ENCODE measurements around the gene RAB1B. TPM values are rescaled to one million over a fixed set of nuclear protein-coding genes. Genes with fewer than 3 reads are reported as not detected.
A peak's percentile ranks its signal among the peaks of the same experiment; 100 is the strongest.

Gene RAB1B
- total and polyA plus RNA-seq, 2 donors (not counting 1 experiment from before 2014, with no cell fraction given): 77.1 to 77.8 TPM

- H3K4me2 ChIP-seq (replicated peaks; ENCODE audit: low read depth, low read length, poor library complexity, severe bottlenecking): peak overlapping the region; percentile 95
- H4K20me1 ChIP-seq (ENCODE audit: control insufficient read depth, insufficient read depth, low read length, poor library complexity, severe bottlenecking): peaks cover 31% of the 10 kb centered on the region
- intact Hi-C loops (cut with micrococcal nuclease): no loop called here
- DNase-seq (peak; percentile 62), ATAC-seq (ENCODE audit: low read depth) (no peak)
- H3K27me3 ChIP-seq (replicated peaks in 1 of 4; ENCODE audit: control extremely low read depth in 1 of 4, control insufficient read depth in 3 of 4, insufficient read depth in 4 of 4, low read length in 3 of 4): peaks cover 0 to 16% (median 3%) of the 10 kb centered on the region in 4 experiments
- H2AFZ ChIP-seq (ENCODE audit: insufficient read depth, low read depth, low read length, poor library complexity, severe bottlenecking): no peak overlapping the region
- H3K27ac Mint-ChIP-seq: no peak overlapping the region
- WGBS (ENCODE audit: insufficient coverage): 0% methylated on average over 27 of the region's 45 CpGs
- H3K4me1 ChIP-seq (ENCODE audit: control insufficient read depth in 2 of 2, insufficient read depth in 2 of 2, low read length in 2 of 2): peaks cover 27 to 33% of the 10 kb centered on the region in 2 donors
- peaks cover 7% of the 10 kb centered on the region for H3K79me2 ChIP-seq (ENCODE audit: control insufficient read depth, insufficient read depth, low read length)
- H3K4me3 Mint-ChIP-seq: peak overlapping the region; percentile 68
- no peak for TF ChIP-seq EZH2 (IDR thresholded peaks at IDR 0.05; ENCODE audit: borderline replicate concordance, insufficient read depth, low read depth, low read length, poor library complexity, severe bottlenecking)
- TF ChIP-seq, protein P1, sequence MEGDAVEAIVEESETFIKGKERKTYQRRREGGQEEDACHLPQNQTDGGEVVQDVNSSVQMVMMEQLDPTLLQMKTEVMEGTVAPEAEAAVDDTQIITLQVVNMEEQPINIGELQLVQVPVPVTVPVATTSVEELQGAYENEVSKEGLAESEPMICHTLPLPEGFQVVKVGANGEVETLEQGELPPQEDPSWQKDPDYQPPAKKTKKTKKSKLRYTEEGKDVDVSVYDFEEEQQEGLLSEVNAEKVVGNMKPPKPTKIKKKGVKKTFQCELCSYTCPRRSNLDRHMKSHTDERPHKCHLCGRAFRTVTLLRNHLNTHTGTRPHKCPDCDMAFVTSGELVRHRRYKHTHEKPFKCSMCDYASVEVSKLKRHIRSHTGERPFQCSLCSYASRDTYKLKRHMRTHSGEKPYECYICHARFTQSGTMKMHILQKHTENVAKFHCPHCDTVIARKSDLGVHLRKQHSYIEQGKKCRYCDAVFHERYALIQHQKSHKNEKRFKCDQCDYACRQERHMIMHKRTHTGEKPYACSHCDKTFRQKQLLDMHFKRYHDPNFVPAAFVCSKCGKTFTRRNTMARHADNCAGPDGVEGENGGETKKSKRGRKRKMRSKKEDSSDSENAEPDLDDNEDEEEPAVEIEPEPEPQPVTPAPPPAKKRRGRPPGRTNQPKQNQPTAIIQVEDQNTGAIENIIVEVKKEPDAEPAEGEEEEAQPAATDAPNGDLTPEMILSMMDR (IDR thresholded peaks at IDR 0.05): no peak
- no peak overlapping the region for H3K9ac ChIP-seq (ENCODE audit: low read length)
- peaks cover 3% of the 10 kb centered on the region for H3K27me3 Mint-ChIP-seq
- no peaks in the 10 kb centered on the region for H3K9me3 ChIP-seq (ENCODE audit: control extremely low read depth in 1 of 3, control insufficient read depth in 2 of 3, insufficient read depth in 1 of 3, low read length in 2 of 3)
- POLR2A ChIA-PET: no interaction called here
- H3K4me1 Mint-ChIP-seq: peaks cover 37% of the 10 kb centered on the region
- H3K4me3 ChIP-seq (ENCODE audit: control extremely low read depth in 1 of 5, extremely low read depth in 1 of 5, insufficient read depth in 1 of 5, low read depth in 2 of 5, low read length in 4 of 5): no peak overlapping the region
- H3K36me3 ChIP-seq (replicated peaks in 1 of 2; ENCODE audit: control extremely low read depth in 1 of 2, control insufficient read depth in 1 of 2, extremely low read depth in 1 of 2, insufficient read depth in 2 of 2, low read length in 1 of 2): peaks cover 0 to 29% of the 10 kb centered on the region in 2 experiments
- CTCF ChIA-PET: interaction anchor here (4.1 kb wide), 1 partner anchor 6 kb away, joined by 33 read pairs; no protein-coding TSS in a partner anchor
- H3K27ac ChIP-seq (ENCODE audit: low read length in 2 of 2): no peak overlapping the region
- no peaks in the 10 kb centered on the region for H3K9me3 Mint-ChIP-seq (ENCODE audit: insufficient read depth)
Measured at GRCh38 chr11:66278363-66279091, 10.1 kb downstream of the RAB1B start.

- Histone ChIP-seq H3K4me3 (ENCODE audit: control extremely low read depth in 1 of 5, extremely low read depth in 1 of 5, insufficient read depth in 1 of 5, low read depth in 2 of 5, low read length in 4 of 5) (no peak overlapping the region), H3K27ac (ENCODE audit: low read length in 2 of 2) (no peak overlapping the region), H3K4me1 (ENCODE audit: control insufficient read depth in 2 of 2, insufficient read depth in 2 of 2, low read length in 2 of 2) (peaks cover 27 to 33% of the 10 kb centered on the region in 2 donors), H3K27me3 (replicated peaks in 1 of 4; ENCODE audit: control extremely low read depth in 1 of 4, control insufficient read depth in 3 of 4, insufficient read depth in 4 of 4, low read length in 3 of 4) (peaks cover 0 to 16% (median 3%) of the 10 kb centered on the region in 4 experiments), H3K9me3 (ENCODE audit: control extremely low read depth in 1 of 3, control insufficient read depth in 2 of 3, insufficient read depth in 1 of 3, low read length in 2 of 3) (no peaks in the 10 kb centered on the region), H2AFZ (ENCODE audit: insufficient read depth, low read depth, low read length, poor library complexity, severe bottlenecking) (no peak overlapping the region), H3K9ac (ENCODE audit: low read length) (no peak overlapping the region), H3K79me2 (ENCODE audit: control insufficient read depth, insufficient read depth, low read length) (peaks cover 7% of the 10 kb centered on the region), H3K4me2 (replicated peaks; ENCODE audit: low read depth, low read length, poor library complexity, severe bottlenecking) (peak overlapping the region; percentile 95), H4K20me1 (ENCODE audit: control insufficient read depth, insufficient read depth, low read length, poor library complexity, severe bottlenecking) (peaks cover 24% of the 10 kb centered on the region), H3K36me3 (replicated peaks in 1 of 2; ENCODE audit: control extremely low read depth in 1 of 2, control insufficient read depth in 1 of 2, extremely low read depth in 1 of 2, insufficient read depth in 2 of 2, low read length in 1 of 2) (peaks cover 0 to 23% of the 10 kb centered on the region in 2 experiments)
- H3K4me3 Mint-ChIP-seq: peak overlapping the region; percentile 68
- H3K27me3 Mint-ChIP-seq: peaks cover 3% of the 10 kb centered on the region
- WGBS (ENCODE audit: insufficient coverage): 87% methylated on average over 15 of the region's 15 CpGs
- ChIA-PET CTCF (interaction anchor here (4.1 kb wide), 1 partner anchor 7 kb away, joined by 33 read pairs; no protein-coding TSS in a partner anchor), POLR2A (no interaction called here)
- peaks cover 37% of the 10 kb centered on the region for H3K4me1 Mint-ChIP-seq
- no peaks in the 10 kb centered on the region for H3K9me3 Mint-ChIP-seq (ENCODE audit: insufficient read depth)
- peak overlapping the region; percentile 50 for H3K27ac Mint-ChIP-seq
- no peak for DNase-seq
- intact Hi-C loops (cut with micrococcal nuclease): no loop called here
- no peak for ATAC-seq (ENCODE audit: low read depth)
- TF ChIP-seq, protein P1 (IDR thresholded peaks at IDR 0.05): no peak
- no peak for TF ChIP-seq EZH2 (IDR thresholded peaks at IDR 0.05; ENCODE audit: borderline replicate concordance, insufficient read depth, low read depth, low read length, poor library complexity, severe bottlenecking)
Measured at GRCh38 chr11:66279092-66279734, 10.8 kb downstream of the RAB1B start.

All from B cell (primary cell).